NOMO-1 treated with DMSO at 0.1 percent for 48 hours (cell line): ENCODE measurements around the gene RUFY3.
"Not testable (repeated sequence)": the region's sequence is repeated elsewhere in the genome, so short reads cannot be mapped to it uniquely, and the experiment has no call there.

ENCODE experiments used
- DNase-seq: peaks from one replicate; lab custom pipeline; 2025; ENCODE audit not compliant: unreplicated experiment; lab: John Stamatoyannopoulos, UW

RUFY3 gene

DNA sequence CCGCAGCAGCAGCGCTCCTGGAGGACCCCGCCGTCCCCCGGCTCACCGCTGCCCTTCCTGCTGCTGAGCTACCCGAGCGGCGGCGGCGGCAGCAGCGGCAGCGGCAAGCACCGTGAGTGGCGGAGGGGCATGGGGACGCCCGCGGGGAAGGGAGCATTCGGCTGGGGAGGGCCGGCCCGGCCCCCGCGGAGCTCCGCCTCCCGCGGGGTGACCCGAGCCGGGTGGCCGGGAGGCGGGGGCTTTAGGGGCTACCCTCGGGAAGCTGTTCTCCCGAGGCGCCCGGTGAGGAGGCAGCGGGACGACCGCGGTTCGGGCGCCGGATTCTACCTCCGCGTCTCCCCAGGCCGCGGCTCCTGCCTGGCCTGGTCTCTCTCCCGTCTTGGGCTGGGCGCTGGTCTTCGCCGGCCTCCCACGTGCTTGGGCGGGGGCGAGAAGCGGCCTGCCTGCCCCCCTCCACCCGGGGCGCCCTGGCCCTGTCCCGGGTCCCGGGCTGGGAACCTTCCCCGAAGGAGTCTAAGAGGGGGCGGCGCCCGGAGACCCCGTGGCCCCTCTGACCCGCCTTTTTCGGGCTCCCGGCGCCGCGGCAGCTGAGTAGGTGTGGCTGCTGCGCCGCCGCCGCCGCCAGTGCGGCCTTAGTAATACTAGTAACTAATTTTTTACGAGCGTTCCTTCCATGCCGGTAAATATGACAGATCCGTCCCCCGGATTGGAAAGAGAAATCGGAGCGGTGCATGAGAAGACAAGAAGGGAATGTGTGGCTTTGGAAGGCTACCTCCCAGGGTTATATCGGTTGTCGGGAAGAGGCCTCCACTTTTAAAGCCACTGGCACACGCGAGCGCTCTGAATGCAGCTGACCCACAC, 16.4 kb upstream of the RUFY3 start:
- DNase-seq, result peak; percentile 49

DNA sequence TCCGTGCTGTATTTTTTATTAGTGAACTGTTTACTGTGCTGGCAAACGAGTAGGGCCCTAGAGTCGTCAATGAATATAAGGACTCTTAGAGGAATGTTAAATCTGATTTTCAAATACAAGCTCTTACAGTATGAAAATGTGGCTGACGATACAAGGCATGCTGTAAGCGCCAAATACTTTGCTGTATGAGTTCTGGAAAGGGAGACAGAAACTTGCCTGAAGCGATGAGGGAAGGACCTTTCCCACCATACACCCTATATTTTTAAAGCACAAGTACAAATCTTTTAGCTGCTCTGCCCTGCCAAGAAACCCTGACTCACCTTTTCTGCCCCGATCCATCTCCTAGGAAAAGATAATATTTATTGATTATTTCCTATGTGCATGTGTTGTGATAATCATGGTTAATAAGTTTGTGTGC, 15.7 kb upstream of the RUFY3 start:
- DNase-seq, result no peak

- DNase-seq, result no peak
Observed at GRCh38 chr4:70706516-70706915, 15.2 kb upstream of the RUFY3 start.

GRCh38 chr4:70709611-70710205, 12.1 kb upstream of the RUFY3 start:
- DNase-seq, result no peak

DNA sequence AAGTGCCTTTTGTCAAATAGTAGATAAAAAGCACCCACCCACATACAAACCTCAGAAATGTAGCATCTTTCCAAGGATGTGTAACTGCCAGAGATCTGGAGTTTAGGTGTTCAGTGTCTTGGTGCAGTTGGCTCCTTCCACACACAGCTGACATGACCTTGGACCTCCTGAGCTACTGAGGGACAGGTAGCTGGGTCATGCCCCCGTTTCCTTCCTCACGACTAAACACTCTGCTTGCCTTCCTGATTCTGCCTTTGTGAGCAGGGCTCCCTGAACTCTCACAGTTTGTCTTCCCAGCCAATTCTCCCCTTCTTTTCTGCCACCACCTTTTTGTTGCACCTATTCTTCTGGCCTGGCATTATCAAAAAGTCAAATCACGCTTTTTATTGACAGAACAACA, 10.2 kb upstream of the RUFY3 start:
- DNase-seq, result no peak

DNA sequence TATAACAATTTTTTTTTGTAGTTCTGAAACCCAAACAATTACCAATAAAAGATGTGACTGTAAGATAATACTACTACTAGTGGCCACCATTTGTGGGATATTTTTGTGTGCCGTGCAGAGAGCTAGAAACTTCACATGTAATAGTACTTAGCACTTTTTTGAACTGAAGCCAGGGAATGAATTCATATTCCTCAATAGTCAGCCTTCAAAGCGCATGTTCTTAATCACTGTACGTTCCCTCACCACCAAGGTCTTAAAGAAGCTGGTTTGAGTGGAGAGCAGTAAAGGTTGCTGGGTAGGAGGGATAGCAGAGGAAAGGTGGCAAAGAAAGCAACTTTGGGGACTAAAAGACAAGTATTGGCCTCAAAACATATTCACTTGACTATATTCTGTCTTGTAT, 9.6 kb upstream of the RUFY3 start:
- DNase-seq, result no peak

- DNase-seq, result no peak
Observed at GRCh38 chr4:70712604-70713452, 8.9 kb upstream of the RUFY3 start.

DNA sequence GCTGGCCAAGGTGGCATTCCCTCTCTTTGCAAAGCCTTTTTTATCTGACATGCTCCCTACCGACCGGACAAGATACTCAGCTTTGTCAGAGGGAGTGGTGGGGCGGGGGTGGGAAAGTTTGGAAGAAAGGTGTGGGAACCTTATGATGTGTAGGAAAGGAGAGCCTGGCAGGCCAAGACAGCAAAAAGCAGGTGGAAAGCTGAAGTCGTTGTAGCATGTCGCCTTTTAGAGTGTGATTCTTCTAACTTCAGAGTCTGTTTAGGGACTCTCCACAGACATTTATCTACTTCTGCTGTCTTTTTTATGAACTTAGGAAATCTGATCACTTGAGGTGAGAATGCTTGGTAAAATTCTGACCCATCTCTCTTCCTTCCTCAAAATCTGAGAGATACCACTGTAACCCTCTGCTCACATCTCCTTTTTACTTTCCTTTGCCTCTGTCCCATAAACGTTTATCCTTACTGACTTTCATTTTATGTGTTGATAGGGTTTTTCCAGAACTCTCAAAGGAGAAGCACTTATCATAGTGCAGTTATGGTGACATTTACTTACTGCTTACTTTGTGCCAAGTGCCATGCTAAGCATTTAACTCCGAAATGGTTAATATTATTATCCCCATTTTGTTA, 8.2 kb upstream of the RUFY3 start:
- DNase-seq, result peak; percentile 79

- DNase-seq, result peak; percentile 56
Observed at GRCh38 chr4:70714079-70714887, 7.5 kb upstream of the RUFY3 start.

DNA sequence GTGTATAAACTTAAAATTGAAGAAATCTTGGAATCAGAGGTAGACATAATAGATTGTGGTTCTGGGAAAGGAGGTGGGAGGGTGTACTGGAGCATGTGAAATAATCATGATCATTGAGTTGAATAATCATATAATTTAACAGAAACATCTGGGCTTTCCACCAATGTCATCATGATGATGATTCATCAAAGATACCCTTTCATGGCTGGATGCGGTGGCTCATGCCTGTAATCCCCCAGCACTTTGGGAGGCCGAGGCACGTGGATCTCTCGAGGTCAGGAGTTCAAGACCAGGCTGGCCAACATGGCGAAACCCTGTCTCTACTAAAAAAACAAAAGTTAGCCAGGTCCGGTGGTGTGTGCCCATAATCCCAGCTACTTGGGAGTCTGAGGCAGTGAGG, 6.7 kb upstream of the RUFY3 start:
- DNase-seq, result no peak

DNA sequence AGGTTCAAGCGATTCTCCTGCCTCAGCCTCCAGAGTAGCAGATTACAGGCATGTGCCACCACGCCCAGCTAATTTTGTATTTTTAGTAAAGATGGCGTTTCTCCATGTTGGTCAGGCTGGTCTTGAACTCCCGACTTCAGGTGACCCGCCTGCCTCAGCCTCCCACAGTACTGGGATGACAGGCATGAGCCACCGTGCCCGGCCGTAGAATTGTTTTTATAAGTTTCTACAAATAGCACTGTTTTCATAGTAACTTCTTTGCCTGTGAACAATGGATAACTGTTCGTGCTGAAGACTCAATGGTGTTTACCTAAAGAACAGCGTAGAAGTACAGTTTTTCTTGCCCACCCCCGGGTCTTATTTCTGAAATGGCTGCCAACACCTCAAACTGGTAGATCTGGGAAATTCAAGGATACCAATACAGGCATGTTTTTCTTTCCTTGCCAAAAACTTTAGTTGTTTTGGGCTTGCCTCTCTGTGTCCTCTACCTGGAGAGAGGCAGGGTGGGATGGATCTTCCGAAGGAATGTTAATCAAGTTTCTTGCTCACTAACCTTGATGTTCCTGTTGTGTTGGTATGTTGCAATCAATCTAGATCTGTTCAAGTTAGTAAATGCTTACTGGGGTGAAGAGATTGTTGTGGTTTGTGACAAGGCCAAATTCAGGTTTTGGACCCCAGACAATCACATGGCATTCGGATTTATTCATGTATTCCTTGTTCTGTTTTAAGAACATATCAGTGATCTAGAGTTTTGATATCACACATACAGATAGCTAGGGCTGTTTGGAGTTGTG, 2.8 kb upstream of the RUFY3 start:
- DNase-seq, result no peak

GRCh38 chr4:70722199-70722791, 531 bp downstream of the RUFY3 start:
- DNase-seq, result no peak

DNA sequence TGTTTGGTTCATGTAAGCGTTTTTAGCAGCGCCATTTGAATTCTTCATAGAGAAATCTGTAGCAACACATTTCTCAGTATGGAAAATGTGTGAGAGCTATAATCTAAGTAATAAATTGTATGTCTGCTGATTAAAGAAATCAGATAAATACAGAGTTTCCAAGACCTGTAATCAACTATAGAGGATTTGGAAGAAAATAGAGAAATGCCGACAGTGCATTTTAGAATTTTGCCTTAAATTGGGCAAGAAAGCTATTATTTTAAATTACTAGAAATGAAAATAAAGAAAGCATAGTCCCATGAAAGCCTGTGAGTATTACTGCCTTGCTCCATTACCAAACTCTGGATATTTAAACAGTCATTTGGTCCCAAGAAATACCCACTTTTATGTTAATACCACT, 2.7 kb downstream of the RUFY3 start:
- DNase-seq, result no peak

DNA sequence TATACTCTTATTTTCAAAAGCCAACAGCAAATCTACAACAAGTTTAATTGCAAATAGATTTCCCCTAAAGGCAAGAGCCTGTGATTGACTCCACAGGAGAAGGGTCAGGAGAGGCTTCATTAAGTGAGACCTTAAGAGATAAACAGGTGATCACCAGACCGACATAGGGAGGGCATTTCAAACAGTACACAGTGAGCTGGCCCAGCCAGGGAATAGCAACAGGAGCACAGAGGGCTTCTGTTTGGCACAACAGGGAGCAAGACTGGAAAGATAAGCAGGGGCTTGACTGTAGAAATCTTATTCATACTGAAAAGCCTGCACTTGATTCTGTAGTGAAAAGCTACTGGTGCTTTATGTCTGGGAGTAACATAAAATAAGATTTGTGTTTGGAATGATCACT, 3.9 kb downstream of the RUFY3 start:
- no peak for DNase-seq

DNA sequence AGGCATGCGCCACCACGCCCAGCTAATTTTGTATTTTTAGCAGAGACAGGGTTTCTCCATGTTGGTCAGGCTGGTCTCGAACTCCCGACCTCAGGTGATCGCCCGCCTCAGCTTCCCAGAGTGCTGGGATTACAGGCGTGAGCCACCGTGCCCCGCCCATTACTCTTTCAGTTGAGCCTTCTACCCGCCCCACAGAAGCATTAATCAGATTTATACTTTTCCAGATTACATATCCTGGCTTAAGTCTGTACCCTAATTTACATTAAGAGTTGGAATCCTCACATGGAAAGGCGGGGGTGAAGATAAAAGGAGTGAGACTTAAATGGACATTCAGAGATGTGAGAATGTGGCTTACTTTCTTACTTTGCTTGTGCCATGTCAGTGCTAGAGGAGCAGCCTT, 4.8 kb downstream of the RUFY3 start:
- not testable (repeated sequence) for DNase-seq

- DNase-seq, result peak; percentile 82
Observed at GRCh38 chr4:70728091-70728490, 6.3 kb downstream of the RUFY3 start.

DNA sequence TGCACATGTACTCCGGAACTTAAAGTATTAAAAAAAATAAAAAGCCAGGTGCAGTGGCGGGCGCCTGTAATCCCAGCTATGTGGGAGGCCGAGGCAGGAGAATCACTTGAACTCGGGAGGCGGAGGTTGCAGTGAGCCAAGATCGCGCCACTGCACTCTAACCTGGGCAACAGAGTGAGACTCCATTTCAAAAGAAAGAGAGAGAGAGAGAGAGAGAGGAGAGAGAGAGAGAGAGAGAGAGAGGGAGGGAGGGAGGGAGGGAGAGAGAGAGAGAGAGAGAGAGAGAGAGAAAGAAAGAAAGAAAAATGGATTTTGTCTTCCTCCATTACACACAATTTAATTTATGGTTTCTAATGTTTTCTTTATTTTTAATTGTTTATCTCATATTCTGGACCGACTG, 11.1 kb downstream of the RUFY3 start:
- not testable (repeated sequence) for DNase-seq

DNA sequence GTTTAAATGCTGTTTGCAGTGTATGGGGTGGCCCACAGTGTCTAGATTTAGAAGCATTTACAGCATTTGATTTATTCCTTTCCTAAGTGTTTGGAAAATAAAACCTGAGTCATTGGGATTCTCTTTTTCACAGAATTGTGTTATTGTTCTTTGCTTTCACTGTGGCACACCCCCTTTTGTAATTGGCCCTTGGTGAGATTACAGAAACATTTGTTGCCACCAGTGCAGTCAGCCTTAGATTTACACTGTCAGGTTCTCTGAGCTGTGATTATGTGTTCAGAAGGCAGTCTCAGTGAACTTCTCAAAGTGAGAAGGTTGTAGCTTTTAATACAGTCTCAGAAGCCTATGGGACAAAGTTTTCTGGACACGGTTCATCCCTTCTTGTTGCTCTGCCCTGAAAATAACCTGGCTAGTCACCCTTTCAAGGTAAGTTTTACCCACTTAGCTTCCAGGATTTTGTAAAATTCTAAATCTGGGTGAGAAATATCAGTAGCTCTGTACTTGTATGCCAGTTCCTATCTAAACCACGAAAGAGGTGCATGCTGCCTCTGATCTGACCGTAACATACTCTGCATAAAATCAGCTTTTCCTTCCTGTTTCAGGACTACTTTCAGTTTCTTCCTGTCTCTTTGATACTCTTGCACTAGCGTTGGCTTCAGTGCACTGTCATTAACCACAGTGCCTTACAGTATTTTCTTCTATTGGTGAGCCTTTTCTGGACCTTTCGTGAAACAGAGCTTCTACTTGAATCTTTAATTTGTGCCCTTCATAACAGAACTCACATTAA, 12.6 kb downstream of the RUFY3 start:
- peak; percentile 95 for DNase-seq
